ENCODE measurements around the gene CALR3. TPM values are rescaled to one million over a fixed set of nuclear protein-coding genes. Genes with fewer than 3 reads are reported as not detected.

The CALR3 gene
- total RNA-seq, 2 donors from 2014 or later, result not detected

- H3K36me3 ChIP-seq, result no peaks in the 10 kb centered on the region
- no peak for DNase-seq
- no peak for TF ChIP-seq CTCF (IDR thresholded peaks at IDR 0.05)
- no peaks in the 10 kb centered on the region for H3K27me3 ChIP-seq
- no peak overlapping the region for H3K27ac ChIP-seq
- H3K9ac ChIP-seq (ENCODE audit: low read depth in 2 of 2, low read length in 2 of 2), result no peak overlapping the region
- intact Hi-C loops (cut with DNase I), result no loop called here
- no peak overlapping the region for H3K4me3 ChIP-seq
- no peaks in the 10 kb centered on the region for H3K9me3 ChIP-seq
- H3K4me1 ChIP-seq, result peaks cover 8% of the 10 kb centered on the region
Observed at GRCh38 chr19:16465239-16465638, 30.7 kb downstream of the CALR3 start.

GRCh38 chr19:16463991-16464575 lies 31.9 kb downstream of the CALR3 start:
- Histone ChIP-seq H3K4me1 (no peaks in the 10 kb centered on the region), H3K9ac (ENCODE audit: low read depth in 2 of 2, low read length in 2 of 2) (no peak overlapping the region), H3K27me3 (no peaks in the 10 kb centered on the region)

GRCh38 chr19:16463341-16463990 lies 32.5 kb downstream of the CALR3 start:
- DNase-seq, result no peak
- Histone ChIP-seq H3K4me1 (no peaks in the 10 kb centered on the region), H3K9ac (ENCODE audit: low read depth in 2 of 2, low read length in 2 of 2) (no peak overlapping the region), H3K4me3 (no peak overlapping the region), H3K27me3 (no peaks in the 10 kb centered on the region), H3K9me3 (no peaks in the 10 kb centered on the region), H3K36me3 (no peaks in the 10 kb centered on the region), H3K27ac (no peak overlapping the region)
- TF ChIP-seq CTCF (IDR thresholded peaks at IDR 0.05), result no peak
- intact Hi-C loops (cut with DNase I), result no loop called here

More at GRCh38 chr19:16463991-16464575, 31.9 kb downstream of the CALR3 start:
- DNase-seq, result no peak
- Histone ChIP-seq H3K27ac (no peak overlapping the region), H3K36me3 (no peaks in the 10 kb centered on the region), H3K4me3 (no peak overlapping the region), H3K9me3 (no peaks in the 10 kb centered on the region)
- TF ChIP-seq CTCF (IDR thresholded peaks at IDR 0.05), result no peak
- intact Hi-C loops (cut with DNase I), result no loop called here

- H3K27me3 ChIP-seq, result no peaks in the 10 kb centered on the region
- no peaks in the 10 kb centered on the region for H3K9me3 ChIP-seq
- H3K9ac ChIP-seq (ENCODE audit: low read depth in 2 of 2, low read length in 2 of 2), result no peak overlapping the region
- H3K4me3 ChIP-seq, result no peak overlapping the region
- no peaks in the 10 kb centered on the region for H3K36me3 ChIP-seq
- TF ChIP-seq CTCF (IDR thresholded peaks at IDR 0.05), result no peak
- H3K4me1 ChIP-seq, result no peaks in the 10 kb centered on the region
- intact Hi-C loops (cut with DNase I), result no loop called here
- DNase-seq, result no peak
- no peak overlapping the region for H3K27ac ChIP-seq
Observed at GRCh38 chr19:16462757-16463250, 33.2 kb downstream of the CALR3 start.

GRCh38 chr19:16461630-16462051 lies 34.3 kb downstream of the CALR3 start:
- no peak for DNase-seq
- Histone ChIP-seq H3K36me3 (no peaks in the 10 kb centered on the region), H3K9me3 (no peaks in the 10 kb centered on the region), H3K4me1 (peaks cover 1% of the 10 kb centered on the region), H3K27me3 (no peaks in the 10 kb centered on the region), H3K9ac (ENCODE audit: low read depth in 2 of 2, low read length in 2 of 2) (no peak overlapping the region), H3K27ac (no peak overlapping the region), H3K4me3 (no peak overlapping the region)
- intact Hi-C loops (cut with DNase I), result no loop called here
- no peak for TF ChIP-seq CTCF (IDR thresholded peaks at IDR 0.05)
